ENCODE measurements around the gene SLC35G6. TPM values are rescaled to one million over a fixed set of nuclear protein-coding genes. Genes with fewer than 3 reads are reported as not detected.

SLC35G6 gene
- polyA plus RNA-seq, 1 donor (not counting 4 experiments of a cell fraction or from before 2014, with no cell fraction given): not detected

DNA sequence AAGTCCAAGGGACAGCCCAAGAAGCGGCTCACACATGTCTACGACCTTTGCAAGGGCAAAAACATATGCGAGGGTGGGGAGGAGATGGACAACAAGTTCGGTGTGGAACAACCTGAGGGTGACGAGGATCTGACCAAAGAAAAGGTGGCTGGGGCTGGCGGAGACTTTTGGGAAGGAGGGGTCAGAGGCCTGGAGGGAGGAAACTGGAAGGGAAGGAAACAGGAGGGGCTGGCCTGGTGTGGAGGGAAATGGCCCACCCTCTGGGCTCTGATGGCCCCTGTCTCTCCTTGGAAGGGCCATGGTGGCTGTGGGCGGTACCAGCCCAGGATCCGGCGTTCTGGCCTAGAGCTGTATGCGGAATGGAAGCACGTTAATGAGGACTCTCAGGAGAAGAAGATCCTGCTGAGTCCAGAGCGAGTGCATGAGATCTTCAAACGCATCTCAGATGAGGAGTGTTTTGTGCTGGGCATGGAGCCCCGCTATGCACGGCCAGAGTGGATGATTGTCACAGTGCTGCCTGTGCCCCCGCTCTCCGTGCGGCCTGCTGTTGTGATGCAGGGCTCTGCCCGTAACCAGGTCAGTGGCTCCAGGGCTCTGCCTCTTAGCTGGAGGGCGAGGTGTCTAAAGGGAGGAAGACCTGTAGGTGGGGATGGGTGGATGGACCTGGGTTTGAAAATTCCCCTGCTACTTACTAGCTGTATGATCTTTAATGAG is 15.4 kb downstream of the SLC35G6 start:
- TF ChIP-seq EZH2 (IDR thresholded peaks at IDR 0.05; ENCODE audit: low read length): no peak
- TF ChIP-seq, protein P1, sequence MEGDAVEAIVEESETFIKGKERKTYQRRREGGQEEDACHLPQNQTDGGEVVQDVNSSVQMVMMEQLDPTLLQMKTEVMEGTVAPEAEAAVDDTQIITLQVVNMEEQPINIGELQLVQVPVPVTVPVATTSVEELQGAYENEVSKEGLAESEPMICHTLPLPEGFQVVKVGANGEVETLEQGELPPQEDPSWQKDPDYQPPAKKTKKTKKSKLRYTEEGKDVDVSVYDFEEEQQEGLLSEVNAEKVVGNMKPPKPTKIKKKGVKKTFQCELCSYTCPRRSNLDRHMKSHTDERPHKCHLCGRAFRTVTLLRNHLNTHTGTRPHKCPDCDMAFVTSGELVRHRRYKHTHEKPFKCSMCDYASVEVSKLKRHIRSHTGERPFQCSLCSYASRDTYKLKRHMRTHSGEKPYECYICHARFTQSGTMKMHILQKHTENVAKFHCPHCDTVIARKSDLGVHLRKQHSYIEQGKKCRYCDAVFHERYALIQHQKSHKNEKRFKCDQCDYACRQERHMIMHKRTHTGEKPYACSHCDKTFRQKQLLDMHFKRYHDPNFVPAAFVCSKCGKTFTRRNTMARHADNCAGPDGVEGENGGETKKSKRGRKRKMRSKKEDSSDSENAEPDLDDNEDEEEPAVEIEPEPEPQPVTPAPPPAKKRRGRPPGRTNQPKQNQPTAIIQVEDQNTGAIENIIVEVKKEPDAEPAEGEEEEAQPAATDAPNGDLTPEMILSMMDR (optimal IDR thresholded peaks at IDR 0.05 in 1 of 3, IDR thresholded peaks at IDR 0.05 in 1 of 3, conservative IDR thresholded peaks at IDR 0.05 in 1 of 3; ENCODE audit: extremely low read depth in 1 of 3, insufficient read depth in 2 of 3, low read length in 3 of 3): no peak
- H2AFZ ChIP-seq (ENCODE audit: control insufficient read depth, low read length): no peak overlapping the region
- no peak for DNase-seq (ENCODE audit: low read depth, low spot score)
- H3K9me3 ChIP-seq (ENCODE audit: control insufficient read depth, low read depth, low read length): no peaks in the 10 kb centered on the region
- H3K9ac ChIP-seq (ENCODE audit: control insufficient read depth, extremely low read depth, insufficient read depth, low read length): no peak overlapping the region
- no peak overlapping the region for H3K27ac ChIP-seq (ENCODE audit: control insufficient read depth, insufficient read depth, low read length)
- no peaks in the 10 kb centered on the region for H3K27me3 ChIP-seq (ENCODE audit: control insufficient read depth, extremely low read depth, insufficient read depth, low read length)
- dilution Hi-C loops (cut with MboI; ENCODE audit: extremely low pct_ligation_motif_present, low sequenced_read_pairs): no loop called here
- peaks cover 58 to 59% of the 10 kb centered on the region in 2 experiments for H3K36me3 ChIP-seq (ENCODE audit: control insufficient read depth in 2 of 2, extremely low read depth in 1 of 2, insufficient read depth in 2 of 2, low read length in 2 of 2)
- peaks cover 4% of the 10 kb centered on the region for H3K9me1 ChIP-seq (ENCODE audit: control insufficient read depth, extremely low read depth, insufficient read depth, low read length)
- H3K4me1 ChIP-seq (ENCODE audit: control insufficient read depth, extremely low read depth, insufficient read depth, low read length): no peaks in the 10 kb centered on the region
- H4K20me1 ChIP-seq (ENCODE audit: control insufficient read depth, extremely low read depth, insufficient read depth, low read length): peaks cover 23% of the 10 kb centered on the region
- no peak overlapping the region for H3K4me2 ChIP-seq (ENCODE audit: control insufficient read depth, extremely low read depth, insufficient read depth, low read depth, low read length)
- H3K79me2 ChIP-seq (ENCODE audit: control insufficient read depth, insufficient read depth, low read length): peaks cover 58% of the 10 kb centered on the region
- no peak for FAIRE-seq
- no peak overlapping the region for H3K4me3 ChIP-seq (ENCODE audit: control insufficient read depth in 2 of 3, extremely low read depth in 1 of 3, insufficient read depth in 2 of 3, low read depth in 1 of 3, low read length in 3 of 3)

DNA sequence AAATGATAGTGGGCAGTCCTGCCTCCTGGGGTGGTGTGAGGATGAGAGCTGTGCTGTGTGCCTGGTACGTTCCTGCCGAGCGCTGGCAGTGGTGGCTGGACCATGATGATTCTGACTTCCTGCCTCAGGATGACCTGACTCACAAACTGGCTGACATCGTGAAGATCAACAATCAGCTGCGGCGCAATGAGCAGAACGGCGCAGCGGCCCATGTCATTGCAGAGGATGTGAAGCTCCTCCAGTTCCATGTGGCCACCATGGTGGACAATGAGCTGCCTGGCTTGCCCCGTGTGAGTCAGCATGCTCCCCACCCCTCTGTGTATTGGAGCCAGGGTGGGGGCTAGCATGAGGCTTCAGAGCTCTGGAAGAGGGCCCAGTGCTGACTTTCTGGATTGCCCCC is 16.0 kb downstream of the SLC35G6 start:
- Histone ChIP-seq H3K9me1 (ENCODE audit: control insufficient read depth, extremely low read depth, insufficient read depth, low read length) (peaks cover 4% of the 10 kb centered on the region), H3K4me2 (ENCODE audit: control insufficient read depth, extremely low read depth, insufficient read depth, low read depth, low read length) (no peak overlapping the region), H3K4me3 (ENCODE audit: control insufficient read depth in 2 of 3, extremely low read depth in 1 of 3, insufficient read depth in 2 of 3, low read depth in 1 of 3, low read length in 3 of 3) (no peak overlapping the region), H3K4me1 (ENCODE audit: control insufficient read depth, extremely low read depth, insufficient read depth, low read length) (no peaks in the 10 kb centered on the region), H2AFZ (ENCODE audit: control insufficient read depth, low read length) (no peak overlapping the region), H3K79me2 (ENCODE audit: control insufficient read depth, insufficient read depth, low read length) (peaks cover 52% of the 10 kb centered on the region), H3K9ac (ENCODE audit: control insufficient read depth, extremely low read depth, insufficient read depth, low read length) (no peak overlapping the region), H3K27ac (ENCODE audit: control insufficient read depth, insufficient read depth, low read length) (no peak overlapping the region), H3K9me3 (ENCODE audit: control insufficient read depth, low read depth, low read length) (no peaks in the 10 kb centered on the region), H3K27me3 (ENCODE audit: control insufficient read depth, extremely low read depth, insufficient read depth, low read length) (no peaks in the 10 kb centered on the region), H3K36me3 (ENCODE audit: control insufficient read depth in 2 of 2, extremely low read depth in 1 of 2, insufficient read depth in 2 of 2, low read length in 2 of 2) (peaks cover 63 to 65% of the 10 kb centered on the region in 2 experiments), H4K20me1 (ENCODE audit: control insufficient read depth, extremely low read depth, insufficient read depth, low read length) (peaks cover 23% of the 10 kb centered on the region)
- FAIRE-seq (no peak), DNase-seq (ENCODE audit: low read depth, low spot score) (no peak)
- TF ChIP-seq, protein P1 (optimal IDR thresholded peaks at IDR 0.05 in 1 of 3, IDR thresholded peaks at IDR 0.05 in 1 of 3, conservative IDR thresholded peaks at IDR 0.05 in 1 of 3; ENCODE audit: extremely low read depth in 1 of 3, insufficient read depth in 2 of 3, low read length in 3 of 3): no peak
- TF ChIP-seq EZH2 (IDR thresholded peaks at IDR 0.05; ENCODE audit: low read length): no peak
- dilution Hi-C loops (cut with MboI; ENCODE audit: extremely low pct_ligation_motif_present, low sequenced_read_pairs): no loop called here
